NCI-H1092 treated with DMSO at 0.1 percent for 48 hours (cell line): Measurements from ENCODE around the gene CLINT1.
"Not testable (repeated sequence)": the region's sequence is repeated elsewhere in the genome, so short reads cannot be mapped to it uniquely, and the experiment has no call there.

ENCODE experiments used
- DNase-seq: peaks from one replicate; lab custom pipeline; 2025; lab: John Stamatoyannopoulos, UW

CLINT1 gene

DNA sequence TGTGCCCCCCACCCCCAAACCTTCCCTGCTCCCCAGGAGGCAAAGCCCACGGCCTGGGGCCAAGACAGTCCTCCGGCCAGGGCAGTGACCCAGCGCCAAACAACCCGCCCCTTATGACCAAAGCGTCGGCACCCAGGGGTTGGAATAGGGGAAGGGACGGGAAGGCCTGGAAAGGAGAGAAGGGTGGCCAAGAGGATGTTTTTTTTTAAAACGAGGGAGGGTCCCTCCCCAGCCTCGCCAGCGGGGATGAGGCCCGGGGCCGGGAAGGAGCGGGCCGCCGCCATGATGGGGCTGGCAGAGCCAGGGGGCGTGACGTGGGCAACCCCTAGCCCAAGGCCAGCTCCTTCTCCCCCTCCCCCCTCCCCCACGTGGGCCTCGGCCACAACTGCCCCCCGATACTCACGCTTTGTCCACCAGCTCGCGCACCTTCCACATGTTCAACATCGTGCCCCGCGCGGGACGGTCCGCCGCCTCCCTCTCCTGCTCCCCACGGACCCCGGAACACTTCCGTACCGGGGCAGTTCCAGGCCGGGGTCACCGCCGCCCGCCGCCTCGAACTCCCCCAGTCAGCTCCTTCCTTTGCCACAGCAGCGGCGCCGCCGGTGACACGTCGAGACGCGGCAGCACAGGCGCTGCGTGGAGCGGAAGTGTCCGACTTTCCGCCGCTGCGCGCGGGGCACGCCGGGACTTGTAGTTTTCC, at the start of gene CLINT1:
TSS of gene CLINT1 (minus strand) at position 619 of the 700 bp plus-strand sequence. CDS start at position 444, 175 bp downstream.
- DNase-seq = peak; percentile 43

DNA sequence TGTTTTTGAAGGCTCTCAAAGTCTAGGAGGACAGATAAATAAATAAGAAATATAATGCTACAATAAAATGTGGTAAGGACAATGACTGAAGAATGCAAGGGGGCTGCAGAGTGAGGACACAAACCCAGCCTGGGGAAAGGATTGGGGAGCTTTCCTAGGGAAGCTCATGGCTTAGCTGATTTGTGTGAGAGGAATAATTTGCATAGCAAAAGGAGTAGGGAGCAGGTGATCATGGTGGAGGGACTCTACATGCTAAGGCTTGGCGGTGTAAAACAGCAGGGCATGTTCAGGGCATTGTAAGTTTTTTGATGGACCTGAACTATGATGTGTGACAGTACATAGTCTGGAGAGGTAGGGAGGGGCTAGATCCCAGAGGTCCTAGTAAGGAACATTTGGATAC, 49.5 kb upstream of the CLINT1 start:
- DNase-seq = no peak

DNA sequence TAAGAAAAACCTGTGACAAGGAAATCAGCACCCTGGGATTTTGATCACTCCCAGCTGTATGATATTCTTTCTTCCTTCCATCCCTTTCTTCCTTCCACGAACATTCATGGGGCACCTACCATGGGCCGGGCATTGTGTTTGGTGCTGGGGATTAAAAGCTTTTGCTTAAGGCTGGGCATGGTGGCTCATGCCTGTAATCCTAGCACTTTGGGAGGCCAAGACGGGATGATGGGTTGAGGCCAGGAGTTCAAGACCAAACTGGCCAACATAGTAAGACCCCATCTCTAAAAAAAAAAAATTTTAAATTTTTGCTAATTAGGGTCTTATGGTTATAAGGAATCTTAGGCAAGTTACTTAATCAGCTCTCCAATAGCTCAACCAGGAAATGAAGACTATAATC, 48.5 kb upstream of the CLINT1 start:
- no peak for DNase-seq

DNA sequence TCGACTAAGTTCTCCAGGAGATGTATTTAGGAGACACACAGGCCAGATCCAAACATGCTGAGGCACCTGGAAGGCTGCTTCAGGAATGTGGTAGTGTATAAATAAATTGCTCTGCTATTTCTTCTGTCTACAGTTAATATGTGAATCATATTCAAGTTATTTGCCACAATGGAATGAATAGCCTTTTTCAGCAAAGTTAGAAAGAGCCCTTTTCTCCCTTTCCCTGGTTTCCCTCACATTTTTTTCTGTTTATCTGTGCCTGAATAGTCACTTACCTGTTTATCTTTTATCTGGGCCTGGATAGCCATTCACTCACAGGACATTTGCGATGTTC, 44.1 kb upstream of the CLINT1 start:
- no peak for DNase-seq

DNA sequence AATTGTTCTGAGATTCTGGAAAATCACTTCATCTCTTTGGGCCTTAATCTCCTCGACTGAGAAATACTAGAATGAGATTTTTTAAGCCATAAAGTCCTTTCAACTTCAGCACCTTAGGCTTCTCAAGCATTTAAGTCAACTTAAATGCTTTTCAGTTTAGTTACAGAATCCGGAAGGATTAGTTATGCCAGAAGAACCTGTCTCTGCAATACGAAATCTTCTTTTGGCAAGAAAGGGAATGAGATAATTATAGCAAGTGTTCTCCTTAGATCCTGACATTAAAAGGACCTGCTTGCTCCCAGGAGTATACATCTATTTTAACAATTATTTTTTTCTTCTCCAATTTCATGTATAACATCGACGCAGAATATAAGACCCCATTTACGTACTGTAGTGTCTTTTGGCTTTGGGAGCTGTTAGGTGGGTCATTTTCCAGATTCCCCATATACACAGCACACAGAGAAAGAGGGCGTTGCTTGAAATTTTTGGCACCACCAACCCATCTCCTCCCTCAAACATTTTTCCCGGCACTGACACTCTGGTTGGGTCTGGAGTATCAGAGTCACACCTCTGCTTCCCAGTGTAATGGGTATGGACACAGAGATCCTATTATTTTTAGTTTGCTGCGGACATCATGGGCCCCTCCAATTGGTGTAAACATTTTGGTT, 43.6 kb upstream of the CLINT1 start:
- DNase-seq = no peak

DNA sequence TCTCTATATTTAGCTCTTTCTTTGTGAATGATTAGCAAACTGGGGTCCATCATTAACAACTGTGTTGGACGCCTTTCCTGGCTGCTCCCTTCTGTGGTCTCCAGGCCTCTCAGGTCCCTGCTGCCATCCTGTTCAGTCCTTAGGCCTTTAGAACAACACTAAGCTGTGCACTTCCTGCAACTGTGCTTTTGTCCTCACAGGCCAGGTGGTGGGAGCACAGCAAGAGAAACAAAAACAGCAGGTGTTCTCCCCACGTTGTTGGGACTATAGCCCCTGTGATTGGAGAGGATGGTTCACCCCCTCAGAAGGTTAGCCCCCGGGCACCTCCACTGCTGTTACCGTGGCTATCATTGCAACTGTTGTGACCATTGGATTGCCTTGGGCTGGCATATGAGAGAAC, 41.7 kb upstream of the CLINT1 start:
- DNase-seq = peak; percentile 19

DNA sequence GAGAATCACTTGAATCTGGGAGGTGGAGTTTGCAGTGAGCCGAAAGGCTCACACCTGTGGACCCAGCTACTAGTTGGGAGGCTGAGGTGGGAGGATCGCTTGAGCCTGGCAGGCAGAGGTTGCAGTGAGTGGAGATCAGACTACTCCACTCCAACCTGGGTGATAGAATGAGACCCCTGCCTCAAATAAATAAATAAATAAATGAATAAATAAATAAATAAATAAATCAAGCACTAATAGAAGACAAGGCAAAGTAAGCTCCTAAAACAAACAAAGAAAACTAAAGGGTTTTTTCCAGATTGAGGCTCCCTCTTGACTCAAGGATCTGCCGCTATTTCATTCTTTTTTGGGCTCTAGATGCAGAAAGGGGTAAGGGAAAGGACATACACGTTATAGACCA, 34.7 kb upstream of the CLINT1 start:
- DNase-seq = no peak

DNA sequence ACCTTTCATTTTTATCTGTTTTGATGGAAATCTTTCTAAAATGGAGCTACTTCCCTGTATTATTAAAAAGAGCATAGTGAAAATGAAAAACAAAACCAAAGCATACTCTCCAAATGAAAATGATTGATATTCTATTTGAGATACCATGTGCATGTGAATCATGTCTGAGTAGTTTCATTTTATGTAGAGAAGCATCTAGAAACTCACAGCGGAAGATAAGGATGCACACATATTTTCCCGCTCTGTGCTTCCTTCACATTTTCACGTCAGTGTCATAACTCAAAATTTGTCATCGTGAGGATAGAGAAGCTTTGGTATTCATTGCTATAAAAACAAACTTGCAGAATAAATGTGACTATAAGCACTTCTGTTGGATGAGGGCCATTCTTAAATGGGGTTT, 34.0 kb upstream of the CLINT1 start:
- no peak for DNase-seq

DNA sequence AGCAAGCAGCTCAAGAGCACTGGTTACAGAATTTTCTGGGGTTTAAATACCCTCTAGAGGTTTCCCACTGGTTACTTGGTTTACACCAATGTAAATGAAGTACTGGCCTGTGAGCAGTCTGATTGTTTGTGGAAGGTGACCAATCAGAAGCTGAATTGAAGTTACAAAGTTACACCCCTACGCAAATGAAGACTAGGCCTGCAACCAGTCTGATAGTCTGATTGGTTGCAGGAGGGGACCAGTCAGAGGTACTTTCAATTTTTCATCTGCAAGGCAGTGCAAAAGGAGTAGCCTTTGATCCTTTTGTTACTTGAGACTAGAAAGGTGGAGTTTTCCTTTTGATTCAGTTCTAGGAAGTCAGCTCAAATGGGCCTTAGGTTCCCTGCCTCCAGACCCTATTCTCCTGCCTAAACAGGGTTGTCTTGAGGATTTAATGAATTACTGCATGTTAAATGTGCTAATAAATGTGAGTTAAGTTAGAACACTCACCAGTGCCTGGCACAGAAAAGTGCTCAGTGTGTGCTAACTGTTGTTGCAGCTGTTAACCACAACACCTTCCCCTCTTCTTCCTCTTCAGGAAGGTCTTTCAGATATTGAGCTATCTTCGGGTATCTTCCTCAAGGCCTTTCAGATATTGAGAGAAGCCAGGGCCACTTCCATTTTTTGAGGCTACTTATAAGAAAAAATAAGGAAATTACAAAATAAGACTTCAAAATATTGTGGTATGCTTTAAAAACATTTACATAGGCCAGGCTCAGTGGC, 32.1 kb upstream of the CLINT1 start:
- no peak for DNase-seq

DNA sequence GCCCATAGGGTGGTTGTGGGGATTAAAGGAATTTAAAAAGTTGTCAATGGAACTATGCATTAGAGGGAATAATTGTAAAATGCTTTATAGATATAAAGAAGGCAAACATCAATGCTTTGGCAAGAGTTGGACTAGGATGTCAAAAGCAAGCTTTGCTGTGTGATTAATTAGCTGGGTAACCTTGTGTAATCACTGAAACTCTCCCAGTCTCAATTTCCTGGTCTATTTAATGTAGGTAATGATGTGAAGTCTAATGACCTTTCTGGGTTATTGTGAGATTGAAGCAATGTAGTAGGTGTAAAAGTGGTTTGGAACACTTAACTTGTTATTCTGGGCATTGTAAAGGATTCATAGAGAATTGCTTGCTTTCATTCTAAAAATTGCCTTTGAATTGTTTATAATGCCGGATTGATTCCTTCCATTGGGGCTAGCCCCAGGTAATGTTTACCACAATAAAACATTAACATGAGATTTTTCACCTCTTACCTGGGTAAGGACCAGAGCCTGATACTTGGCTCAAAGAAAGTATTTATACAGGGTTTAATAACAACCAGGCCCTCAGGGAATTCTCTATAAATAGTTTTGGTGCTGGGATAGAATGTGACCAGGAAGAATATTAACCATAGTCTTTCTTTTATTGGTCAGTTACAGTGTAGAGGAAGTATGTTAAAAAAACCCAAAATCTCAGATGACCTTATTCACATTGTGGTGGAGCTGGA, 30.0 kb upstream of the CLINT1 start:
- DNase-seq = no peak

DNA sequence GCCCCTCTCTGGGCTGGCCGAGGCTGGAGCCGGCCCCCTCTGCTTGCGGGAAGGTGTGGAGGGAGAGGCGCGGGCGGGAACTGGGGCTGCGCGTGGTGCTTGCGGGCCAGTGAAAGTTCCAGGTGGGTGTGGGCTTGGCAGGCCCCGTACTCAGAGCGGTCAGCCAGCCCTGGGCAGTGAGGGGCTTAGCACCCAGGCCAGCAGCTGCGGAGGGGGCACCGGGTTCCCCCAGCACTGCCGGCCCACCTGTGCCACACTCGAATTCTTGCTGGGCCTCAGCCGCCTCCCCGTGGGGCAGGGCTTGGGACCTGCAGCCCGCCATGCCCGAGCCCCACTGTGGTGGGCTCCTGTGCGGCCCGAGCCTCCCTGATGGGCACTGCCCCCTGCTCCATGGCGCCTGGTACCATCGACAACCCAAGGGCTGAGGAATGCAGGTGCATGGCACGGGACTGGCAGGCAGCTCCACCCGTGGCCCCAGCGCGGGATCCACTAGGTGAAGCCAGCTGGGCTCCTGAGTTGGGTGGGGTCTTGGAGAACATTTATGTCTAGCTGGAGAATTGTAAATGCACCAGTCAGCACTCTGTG, 27.9 kb upstream of the CLINT1 start:
- DNase-seq = no peak

DNA sequence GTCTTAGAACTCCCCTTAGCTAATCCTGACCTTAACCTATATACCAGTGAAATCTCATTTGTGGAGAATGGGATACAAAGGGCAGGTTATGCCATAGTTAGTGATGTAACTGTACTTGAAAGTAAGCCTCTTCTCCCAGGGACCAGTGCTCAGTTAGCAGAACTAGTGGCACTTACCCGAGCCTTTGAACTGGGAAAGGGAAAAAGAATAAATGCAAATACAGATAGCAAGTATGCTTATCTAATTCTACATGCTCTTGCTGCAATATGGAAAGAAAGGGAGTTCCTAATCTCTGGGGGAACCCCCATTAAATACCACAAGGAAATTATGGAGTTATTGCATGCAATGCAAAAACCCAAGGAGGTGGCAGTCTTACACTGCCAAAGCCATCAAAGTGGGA, 26.1 kb upstream of the CLINT1 start:
- DNase-seq = not testable (repeated sequence)

DNA sequence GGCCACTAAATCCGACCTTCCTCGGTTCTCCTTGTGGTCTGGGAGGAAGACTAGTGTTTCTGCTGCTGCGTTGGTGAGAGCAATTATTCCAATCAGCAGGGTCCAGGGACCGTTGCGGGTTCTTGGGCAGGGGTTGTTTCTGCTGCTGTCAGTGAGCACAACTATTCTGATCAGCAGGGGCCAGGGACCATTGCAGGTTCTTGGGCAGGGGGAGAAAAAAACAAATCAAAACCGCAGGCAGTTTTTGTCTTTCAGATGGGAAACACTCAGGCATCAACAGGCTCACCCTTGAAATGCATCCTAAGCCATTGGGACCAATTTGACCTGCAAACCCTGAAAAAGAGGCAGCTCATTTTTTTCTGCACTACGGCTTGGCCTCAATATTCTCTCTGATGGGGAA, 22.6 kb upstream of the CLINT1 start:
- not testable (repeated sequence) for DNase-seq

DNA sequence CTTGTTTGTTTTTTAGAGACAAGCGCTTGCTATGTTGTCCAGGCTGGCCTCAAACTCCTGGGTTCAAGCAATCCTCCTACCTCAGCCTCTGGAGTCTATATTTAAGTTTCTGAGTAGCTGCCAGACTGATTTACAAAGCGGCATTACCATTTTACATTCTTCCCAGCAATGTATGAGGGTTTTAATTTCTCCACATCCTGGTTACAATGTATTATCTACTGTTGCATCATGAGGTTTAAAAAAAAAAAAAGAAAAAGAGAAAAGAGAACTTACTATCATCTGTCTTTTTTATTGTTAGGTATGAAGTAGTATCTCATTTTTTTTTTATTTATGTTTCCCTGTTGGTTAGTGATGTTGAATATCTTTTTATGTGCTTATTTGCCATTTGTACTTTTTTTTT, 18.9 kb upstream of the CLINT1 start:
- no peak for DNase-seq

DNA sequence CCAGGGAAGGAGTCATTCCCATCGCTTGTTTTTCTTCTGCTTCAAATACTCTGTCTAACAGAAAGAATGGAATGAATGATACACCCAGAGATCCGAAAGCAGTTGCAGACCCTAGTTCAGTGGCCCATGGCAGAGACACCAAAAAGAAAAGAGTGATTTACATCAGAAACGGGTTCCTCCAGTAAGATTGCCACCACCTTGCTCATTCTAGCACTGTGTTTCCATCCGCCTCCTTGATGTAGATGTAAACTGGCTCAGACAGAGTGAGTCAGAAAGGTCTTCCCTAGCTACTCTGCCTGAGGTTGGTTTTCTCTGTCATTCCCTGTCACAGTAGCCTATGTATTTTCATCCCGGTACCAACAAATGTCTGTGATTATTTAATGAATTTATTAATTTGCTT, 15.9 kb upstream of the CLINT1 start:
- DNase-seq = no peak

DNA sequence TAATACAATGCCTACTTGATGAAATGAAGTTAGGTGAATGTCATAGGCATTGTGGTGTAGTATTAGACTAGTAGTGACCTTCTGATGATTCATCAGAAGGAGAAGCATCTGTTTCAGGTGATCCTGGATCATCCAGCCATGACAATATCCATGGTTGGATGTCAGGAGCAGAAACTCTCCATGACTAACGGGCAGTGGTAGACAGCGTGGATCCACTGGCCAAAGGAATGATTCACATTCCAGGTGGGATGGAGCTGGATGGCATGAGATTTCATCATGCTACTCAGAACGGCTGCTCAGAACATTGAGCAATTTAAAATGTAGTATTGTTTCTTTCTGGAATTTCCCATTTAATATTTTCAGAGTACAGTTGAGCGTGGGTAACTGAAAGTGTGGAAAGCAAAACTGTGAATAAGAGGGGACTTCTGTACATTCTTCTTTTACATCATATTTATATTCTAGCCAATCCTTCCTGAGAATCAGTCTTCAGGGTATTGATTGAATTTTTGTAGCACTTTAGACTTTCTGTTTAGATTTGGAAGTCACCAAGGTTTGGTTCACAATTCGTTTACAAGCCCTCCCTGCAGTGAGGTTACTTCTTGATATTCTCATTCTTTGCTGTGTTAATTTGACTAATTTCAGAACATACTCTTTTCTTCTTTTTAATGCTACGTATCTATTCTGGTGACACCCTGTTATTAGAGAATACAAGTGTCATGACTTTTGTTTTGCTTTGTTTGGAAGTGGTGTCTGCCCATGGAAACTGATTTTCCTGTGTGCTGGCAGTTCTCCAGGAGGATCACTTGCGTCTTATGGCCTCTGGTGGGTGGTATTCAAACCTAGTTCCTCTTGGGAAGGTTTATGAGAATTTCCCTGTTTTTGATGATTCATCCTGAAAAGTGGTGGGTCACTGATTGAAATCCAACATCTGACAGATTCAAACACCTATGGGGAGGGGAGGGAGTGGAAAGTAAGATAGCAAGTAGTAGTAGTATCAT, 12.2 kb upstream of the CLINT1 start:
- no peak for DNase-seq

DNA sequence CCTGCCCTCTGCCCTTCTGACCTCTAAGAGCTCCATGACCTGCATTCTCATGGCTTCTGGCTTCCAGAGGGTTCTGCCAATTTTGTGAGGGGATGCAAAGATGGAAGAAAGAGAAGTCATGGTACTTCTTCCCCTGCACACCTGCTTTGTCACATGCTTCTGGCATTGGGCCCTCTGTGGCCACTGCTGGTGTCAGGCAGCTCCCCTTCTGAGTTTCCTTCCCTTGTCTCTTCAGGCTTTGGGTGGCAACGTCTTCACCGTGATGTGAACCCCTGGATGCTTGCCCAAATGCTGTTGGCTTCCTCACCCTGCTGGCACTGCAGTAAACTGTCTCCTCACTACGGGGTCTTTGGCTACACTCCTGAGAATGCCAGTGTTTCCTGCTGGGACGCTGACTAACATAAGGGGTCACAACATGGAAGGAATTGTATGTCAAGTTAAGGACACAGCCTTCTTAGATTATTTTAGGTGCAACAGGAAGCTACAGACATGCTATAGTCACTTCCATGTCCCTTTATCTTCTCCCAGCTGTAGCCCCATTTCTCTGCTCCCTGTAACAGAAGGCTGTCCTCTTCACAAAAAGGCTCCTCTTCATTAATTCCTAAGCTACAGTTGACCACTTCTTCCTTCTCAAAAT, 8.9 kb upstream of the CLINT1 start:
- no peak for DNase-seq

DNA sequence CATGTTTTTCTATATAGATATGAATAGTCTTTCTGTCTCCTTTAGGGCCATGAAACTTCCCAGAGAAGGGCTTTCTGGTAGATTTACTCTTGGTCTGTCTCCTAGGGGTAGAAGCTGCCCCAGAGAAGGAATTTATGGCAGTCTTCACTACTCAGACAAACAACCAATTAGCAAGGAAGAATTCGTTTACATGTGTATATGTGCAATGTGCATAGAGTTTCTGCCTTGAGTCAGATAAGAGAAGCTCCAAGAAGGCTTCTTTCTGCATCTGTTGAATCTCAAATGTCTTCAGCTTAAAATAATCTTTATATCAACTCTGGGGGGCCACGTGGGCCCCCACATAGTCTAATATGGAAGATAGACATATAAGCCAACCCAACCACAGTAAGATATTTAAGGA, 7.6 kb upstream of the CLINT1 start:
- no peak for DNase-seq

DNA sequence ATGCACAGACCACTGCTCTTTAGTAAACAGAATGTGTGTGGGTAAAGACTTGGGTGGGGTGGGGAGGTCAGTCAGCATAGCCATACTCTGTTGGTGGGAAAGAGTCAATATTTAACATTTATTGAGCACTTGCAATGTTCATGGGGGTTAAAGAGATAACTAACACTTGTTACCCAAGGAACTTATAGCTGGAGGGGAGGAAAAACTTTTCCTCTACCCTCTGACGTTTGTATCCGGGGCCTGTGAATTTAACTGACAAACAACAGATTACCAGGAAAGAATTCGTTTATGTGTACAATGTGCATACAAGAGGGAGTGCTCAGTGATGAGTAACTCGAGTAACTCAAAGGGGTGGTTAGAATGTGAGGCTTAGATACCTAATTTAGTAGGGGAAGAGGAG, 6.8 kb upstream of the CLINT1 start:
- DNase-seq = no peak

DNA sequence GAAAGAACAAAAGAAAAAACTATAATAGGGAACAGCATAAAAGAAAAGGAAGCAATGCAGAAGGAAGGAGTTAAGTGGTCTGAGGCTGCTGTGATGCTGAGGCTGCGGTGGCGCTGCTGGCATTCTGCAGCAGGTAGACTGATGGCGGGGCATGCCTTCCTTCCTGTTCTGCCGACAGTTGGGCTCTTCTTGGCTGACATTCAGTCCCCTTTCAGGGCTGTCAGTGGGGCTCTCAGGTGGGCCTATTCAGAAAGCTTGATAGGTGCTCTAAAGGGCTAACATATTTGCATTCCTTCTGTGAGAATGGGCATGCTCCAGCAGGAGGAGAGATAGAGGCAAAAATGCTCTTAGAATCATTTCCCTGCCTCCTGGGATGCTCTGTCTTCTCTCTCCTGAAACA, 5.1 kb upstream of the CLINT1 start:
- no peak for DNase-seq
